HUES48 (cell line): Measurements from ENCODE around the gene DOCK2.

ENCODE experiments used
- H3K27ac ChIP-seq: one replicate; pipeline ENCODE4 v1.7.0; 2013; ENCODE audit warnings: low read depth, low read length, inconsistent platforms
- H3K27me3 ChIP-seq: 2 replicates; pipeline ENCODE4 v1.6.1; 2013; ENCODE audit warnings: mild to moderate bottlenecking, low read length; ENCODE audit not compliant: control insufficient read depth, insufficient read depth
- H3K36me3 ChIP-seq: 2 replicates; pipeline ENCODE4 v1.6.1; 2013; ENCODE audit warnings: low read length; ENCODE audit not compliant: control insufficient read depth, insufficient read depth
- H3K4me1 ChIP-seq: 2 replicates; pipeline ENCODE4 v1.6.1; 2013; ENCODE audit warnings: mild to moderate bottlenecking, low read length; ENCODE audit not compliant: control insufficient read depth, insufficient read depth
- H3K4me3 ChIP-seq: 2 replicates; pipeline ENCODE4 v1.5.1; 2013; ENCODE audit warnings: mild to moderate bottlenecking, low read depth, low read length
- H3K9ac ChIP-seq: 2 replicates; pipeline ENCODE4 v1.6.1; 2013; ENCODE audit warnings: mild to moderate bottlenecking, low read depth, low read length, moderate library complexity
- H3K9me3 ChIP-seq: 2 replicates; pipeline ENCODE4 v1.6.1; 2013; ENCODE audit warnings: low read length; ENCODE audit not compliant: control insufficient read depth, insufficient read depth

The DOCK2 gene

DNA sequence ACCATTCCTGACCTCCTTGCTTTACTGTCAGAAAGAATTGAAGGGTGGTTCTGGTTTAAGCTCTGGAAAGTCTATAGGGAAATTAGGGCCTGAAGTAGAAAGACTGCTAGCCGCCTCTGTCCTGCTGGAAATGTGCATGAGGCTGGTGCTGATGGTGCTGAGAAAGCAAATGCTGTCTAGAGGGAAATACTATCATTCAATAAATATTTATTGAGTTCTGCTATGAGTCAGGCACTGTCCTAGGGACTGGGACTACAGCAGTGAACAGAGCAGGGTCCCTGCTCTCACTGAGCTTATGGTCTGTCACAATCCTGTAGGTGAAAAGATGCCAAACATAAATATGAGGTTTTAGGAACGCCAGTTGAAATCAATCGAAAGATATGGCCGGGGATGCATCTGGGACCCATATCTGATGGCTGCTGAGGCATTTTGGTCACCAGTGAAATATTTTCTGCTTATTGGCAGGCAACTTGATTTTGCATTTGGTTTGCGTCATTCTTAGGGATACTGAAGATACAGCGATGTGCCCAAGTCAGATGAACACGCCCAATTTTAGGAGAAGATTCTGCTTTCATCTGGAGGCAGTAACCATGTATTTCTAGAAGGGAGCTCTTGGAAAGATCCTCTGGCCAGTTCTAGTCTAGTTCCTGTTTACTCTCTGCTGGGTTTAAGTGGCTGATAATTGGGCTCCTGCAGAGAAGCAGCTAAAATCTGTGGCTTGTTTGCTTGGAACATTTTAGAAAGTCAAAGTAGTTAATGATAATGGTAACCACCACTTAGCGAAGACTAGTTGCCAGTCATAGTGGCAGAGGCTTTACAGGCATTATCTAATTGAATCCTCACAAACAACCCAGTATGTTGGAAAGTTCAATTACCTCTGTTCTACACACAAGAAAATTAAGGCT is 269.9 kb downstream of the DOCK2 start:
- no peaks in the 10 kb centered on the region for H3K36me3 ChIP-seq
- H3K4me1 ChIP-seq, result peaks cover 6% of the 10 kb centered on the region; the same call in 1 of the 2 replicates
- no peak overlapping the region for H3K9ac ChIP-seq
- H3K27me3 ChIP-seq, result no peaks in the 10 kb centered on the region
- H3K9me3 ChIP-seq, result no peaks in the 10 kb centered on the region
- H3K4me3 ChIP-seq, result no peak overlapping the region
- H3K27ac ChIP-seq, result no peak overlapping the region

DNA sequence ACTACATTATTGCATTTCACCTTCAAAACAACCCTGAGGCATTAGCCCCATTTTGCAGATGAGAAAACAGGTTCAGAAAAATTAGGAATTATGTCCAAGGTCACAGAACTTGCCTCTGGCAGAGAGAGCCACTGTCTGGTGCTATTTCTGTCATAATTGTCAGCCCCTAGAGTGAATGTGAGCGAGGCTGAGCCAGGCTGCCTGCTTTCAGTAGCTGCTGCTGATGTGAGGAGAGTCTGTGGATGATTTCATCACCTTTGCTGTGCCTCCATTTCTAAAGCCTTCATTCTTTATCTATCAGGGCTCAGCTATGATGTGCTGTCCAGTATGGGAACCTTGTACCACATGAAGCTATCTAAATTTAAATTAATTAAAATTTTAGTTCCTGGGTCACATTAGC is 271.8 kb downstream of the DOCK2 start:
- no peaks in the 10 kb centered on the region for H3K9me3 ChIP-seq
- no peaks in the 10 kb centered on the region for H3K27me3 ChIP-seq
- H3K4me3 ChIP-seq, result no peak overlapping the region
- H3K36me3 ChIP-seq, result no peaks in the 10 kb centered on the region
- H3K27ac ChIP-seq, result no peak overlapping the region
- peaks cover 6% of the 10 kb centered on the region; the same call in 1 of the 2 replicates for H3K4me1 ChIP-seq
- H3K9ac ChIP-seq, result no peak overlapping the region

DNA sequence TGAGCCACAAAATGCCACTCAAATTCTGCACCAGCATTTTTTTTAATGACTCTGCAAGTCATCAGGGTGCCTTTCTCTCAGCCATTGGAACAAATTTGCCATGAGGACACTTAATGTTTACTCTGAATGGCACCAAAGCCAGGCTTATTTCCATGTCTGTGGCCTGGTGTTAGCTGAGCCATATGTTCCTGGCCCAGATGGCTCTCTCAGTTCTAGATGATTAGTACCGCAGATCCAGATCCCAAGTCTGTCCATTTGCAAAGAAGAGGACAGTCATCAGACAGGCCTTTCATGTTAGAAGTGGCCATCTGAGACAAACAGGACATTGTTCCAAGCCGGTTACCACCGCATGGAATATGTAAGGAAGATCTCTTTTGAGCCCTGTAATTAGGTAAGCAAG is 272.9 kb downstream of the DOCK2 start:
- H3K4me1 ChIP-seq, result peaks cover 6% of the 10 kb centered on the region; the same call in 1 of the 2 replicates
- H3K4me3 ChIP-seq, result no peak overlapping the region
- no peaks in the 10 kb centered on the region for H3K36me3 ChIP-seq
- no peaks in the 10 kb centered on the region for H3K9me3 ChIP-seq
- no peaks in the 10 kb centered on the region for H3K27me3 ChIP-seq
- no peak overlapping the region for H3K9ac ChIP-seq
- H3K27ac ChIP-seq, result no peak overlapping the region

DNA sequence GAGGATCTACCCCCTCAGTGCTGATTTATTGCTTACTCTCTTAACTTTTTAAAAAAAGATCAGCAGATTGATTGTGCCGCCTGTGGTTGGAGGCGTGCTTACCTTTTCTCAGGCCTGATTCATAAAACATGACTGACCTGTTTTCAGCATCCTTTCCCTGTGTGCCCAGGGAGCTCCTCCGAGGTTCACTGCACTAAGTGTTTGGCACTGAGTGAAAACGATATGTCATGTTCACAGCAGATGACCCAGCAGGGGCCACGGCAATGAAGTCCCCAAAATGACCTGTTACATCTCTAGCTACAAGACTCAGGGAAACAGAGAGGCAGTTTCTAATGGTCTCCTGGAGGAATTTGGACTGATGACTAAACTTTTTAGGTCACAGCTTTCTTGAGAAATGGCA is 273.3 kb downstream of the DOCK2 start:
- no peaks in the 10 kb centered on the region for H3K9me3 ChIP-seq
- no peak overlapping the region for H3K9ac ChIP-seq
- no peaks in the 10 kb centered on the region for H3K36me3 ChIP-seq
- H3K4me1 ChIP-seq, result peaks cover 6% of the 10 kb centered on the region; the same call in 1 of the 2 replicates
- H3K27ac ChIP-seq, result no peak overlapping the region
- no peak overlapping the region for H3K4me3 ChIP-seq
- no peaks in the 10 kb centered on the region for H3K27me3 ChIP-seq

DNA sequence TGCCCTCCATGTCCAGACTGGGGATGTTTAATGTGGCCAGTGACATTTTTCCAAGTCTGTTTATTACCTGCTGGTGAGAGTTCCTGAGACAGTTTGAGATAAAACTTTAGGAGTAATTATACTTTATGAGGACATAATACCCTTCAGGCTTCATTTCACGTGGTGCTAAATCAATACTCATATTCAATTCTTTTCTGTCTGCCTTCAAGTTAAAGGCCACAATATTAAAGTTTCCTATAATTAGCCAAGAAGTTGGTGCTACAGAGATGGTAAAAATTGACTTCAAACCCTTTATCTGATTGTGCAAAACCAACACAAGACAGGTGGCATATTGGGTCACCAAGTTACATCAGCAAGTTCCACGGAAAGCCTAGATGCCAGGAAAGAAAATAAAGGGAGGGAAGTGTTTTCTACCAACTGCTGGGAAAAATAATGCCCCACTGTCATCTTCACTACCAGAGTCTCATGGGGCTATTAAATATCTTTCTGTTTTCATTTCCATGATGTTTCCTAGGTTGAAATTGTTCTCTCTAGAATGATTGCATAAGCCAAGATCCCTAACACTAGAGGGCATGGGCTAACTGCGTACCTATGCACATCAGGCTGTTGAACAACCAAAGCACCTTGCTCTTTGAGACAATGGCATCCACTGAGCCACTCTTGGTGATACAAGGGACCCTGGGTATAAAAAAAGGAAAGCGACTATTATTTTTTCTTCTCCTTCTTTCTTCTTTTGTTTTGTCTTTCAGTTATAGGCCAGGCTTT is 274.6 kb downstream of the DOCK2 start:
- H3K9ac ChIP-seq, result no peak overlapping the region
- H3K9me3 ChIP-seq, result no peaks in the 10 kb centered on the region

DNA sequence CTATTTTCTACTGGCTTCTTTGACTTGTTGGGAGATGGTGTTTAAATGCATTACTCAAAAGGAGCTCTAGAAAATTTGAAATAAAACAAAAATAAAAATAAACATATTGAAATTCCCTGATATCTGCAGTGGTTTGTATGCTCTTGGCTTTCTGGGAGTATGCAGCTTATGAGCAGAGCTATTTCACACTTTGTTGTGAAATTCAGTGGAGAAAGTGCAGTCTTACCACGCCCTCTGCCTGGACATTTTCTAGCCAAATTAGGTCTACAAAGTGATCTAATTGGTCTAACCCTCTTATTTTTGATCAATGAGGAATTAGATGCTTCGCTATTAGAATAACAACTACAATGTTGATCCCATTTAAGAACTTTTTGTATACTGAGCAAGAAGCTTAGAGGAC is 276.4 kb downstream of the DOCK2 start:
- no peaks in the 10 kb centered on the region for H3K9me3 ChIP-seq
- H3K36me3 ChIP-seq, result no peaks in the 10 kb centered on the region
- no peaks in the 10 kb centered on the region for H3K27me3 ChIP-seq
- no peak overlapping the region for H3K27ac ChIP-seq
- no peak overlapping the region for H3K9ac ChIP-seq
- H3K4me3 ChIP-seq, result no peak overlapping the region
- no peaks in the 10 kb centered on the region for H3K4me1 ChIP-seq

More for the DNA sequence above, 274.6 kb downstream of the DOCK2 start:
- H3K27ac ChIP-seq, result no peak overlapping the region
- H3K27me3 ChIP-seq, result no peaks in the 10 kb centered on the region
- H3K4me1 ChIP-seq, result peaks cover 6% of the 10 kb centered on the region; the same call in 1 of the 2 replicates
- H3K4me3 ChIP-seq, result no peak overlapping the region
- H3K36me3 ChIP-seq, result no peaks in the 10 kb centered on the region

DNA sequence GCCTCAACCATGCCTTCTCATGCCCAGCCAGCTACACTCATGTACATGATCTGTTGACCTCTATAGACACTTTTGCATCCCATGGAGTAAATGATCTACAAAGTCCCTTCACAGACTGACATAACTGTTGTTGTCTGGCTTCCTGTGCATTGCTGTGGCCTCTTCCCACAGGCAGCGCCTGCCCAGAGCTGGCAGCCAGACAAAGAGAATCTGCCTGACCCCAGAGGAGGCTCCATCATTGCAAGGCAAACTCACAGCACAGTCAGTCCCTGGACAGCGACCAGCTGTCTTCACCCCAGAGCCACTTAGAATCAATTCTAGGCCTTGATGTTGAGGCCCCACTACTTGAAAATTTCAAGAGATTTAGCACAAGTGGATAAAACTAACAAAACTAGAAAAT is 277.7 kb downstream of the DOCK2 start:
- H3K36me3 ChIP-seq, result no peaks in the 10 kb centered on the region
- H3K9me3 ChIP-seq, result no peaks in the 10 kb centered on the region
- H3K4me1 ChIP-seq, result no peaks in the 10 kb centered on the region
- H3K27ac ChIP-seq, result no peak overlapping the region
- H3K9ac ChIP-seq, result no peak overlapping the region
- H3K27me3 ChIP-seq, result no peaks in the 10 kb centered on the region
- H3K4me3 ChIP-seq, result no peak overlapping the region

DNA sequence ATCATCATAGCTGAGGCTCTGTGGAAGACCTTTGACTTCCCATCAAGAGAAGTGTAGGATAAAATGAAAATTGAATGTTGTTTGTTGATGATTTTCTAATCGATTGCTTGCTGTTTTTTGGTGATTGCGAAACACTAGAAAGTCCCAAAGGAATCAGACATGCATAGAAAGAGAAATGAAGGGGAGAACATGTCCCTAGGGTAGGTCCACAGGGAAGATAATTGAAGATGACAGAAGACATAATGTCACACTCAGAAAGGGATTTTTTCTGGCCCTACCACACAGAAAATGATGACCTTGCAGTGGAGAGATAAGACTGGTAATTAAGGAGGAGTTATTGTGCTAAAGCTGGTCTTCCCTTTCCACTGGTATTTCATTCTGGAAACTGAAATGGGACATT is 280.4 kb downstream of the DOCK2 start:
- no peak overlapping the region for H3K9ac ChIP-seq
- no peaks in the 10 kb centered on the region for H3K9me3 ChIP-seq
- peaks cover 4% of the 10 kb centered on the region for H3K4me1 ChIP-seq
- H3K36me3 ChIP-seq, result no peaks in the 10 kb centered on the region
- no peak overlapping the region for H3K27ac ChIP-seq
- no peak overlapping the region for H3K4me3 ChIP-seq
- no peaks in the 10 kb centered on the region for H3K27me3 ChIP-seq

DNA sequence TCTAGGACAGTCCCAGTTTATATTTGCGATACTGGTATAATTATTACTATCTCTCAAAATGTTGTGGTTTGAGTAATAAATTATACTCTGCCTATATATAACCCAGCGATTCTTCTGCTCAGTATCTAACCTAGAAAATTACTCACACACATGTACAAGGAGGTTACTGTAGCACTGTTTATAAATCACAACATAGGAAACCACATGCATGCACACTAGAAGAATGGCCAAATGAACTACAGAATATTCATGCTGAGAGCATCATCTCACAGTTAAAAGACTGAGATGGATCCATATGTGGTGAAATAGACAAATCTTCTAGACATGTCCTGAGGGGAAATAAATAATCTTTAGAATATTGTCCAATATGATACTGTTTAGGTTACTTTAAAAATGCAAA is 281.2 kb downstream of the DOCK2 start:
- H3K27ac ChIP-seq, result no peak overlapping the region
- no peaks in the 10 kb centered on the region for H3K36me3 ChIP-seq
- no peaks in the 10 kb centered on the region for H3K9me3 ChIP-seq
- H3K27me3 ChIP-seq, result no peaks in the 10 kb centered on the region
- no peak overlapping the region for H3K9ac ChIP-seq
- peaks cover 4% of the 10 kb centered on the region for H3K4me1 ChIP-seq
- H3K4me3 ChIP-seq, result no peak overlapping the region

DNA sequence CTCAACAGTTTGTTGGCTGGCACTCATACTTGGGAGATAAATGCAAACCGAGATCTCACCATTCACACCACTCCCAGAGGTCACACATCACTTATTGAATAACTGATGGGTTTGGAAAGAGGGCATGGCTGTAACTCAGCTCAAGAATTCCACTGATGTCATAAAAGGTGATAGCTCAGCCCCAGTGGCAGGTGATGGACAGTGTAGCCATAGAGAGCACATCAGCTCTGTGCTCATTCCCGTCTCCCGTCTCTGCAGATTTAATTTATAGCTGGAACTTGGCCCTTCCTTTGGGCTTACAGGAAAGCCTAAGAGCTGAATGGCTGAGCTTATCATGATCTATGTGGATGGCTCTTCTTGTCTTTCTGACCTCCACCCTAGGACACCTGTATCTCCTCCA is 283.4 kb downstream of the DOCK2 start:
- no peaks in the 10 kb centered on the region for H3K9me3 ChIP-seq
- no peak overlapping the region for H3K4me3 ChIP-seq
- H3K27ac ChIP-seq, result no peak overlapping the region
- no peak overlapping the region for H3K9ac ChIP-seq
- H3K36me3 ChIP-seq, result no peaks in the 10 kb centered on the region
- no peaks in the 10 kb centered on the region for H3K27me3 ChIP-seq
- H3K4me1 ChIP-seq, result peaks cover 4% of the 10 kb centered on the region

DNA sequence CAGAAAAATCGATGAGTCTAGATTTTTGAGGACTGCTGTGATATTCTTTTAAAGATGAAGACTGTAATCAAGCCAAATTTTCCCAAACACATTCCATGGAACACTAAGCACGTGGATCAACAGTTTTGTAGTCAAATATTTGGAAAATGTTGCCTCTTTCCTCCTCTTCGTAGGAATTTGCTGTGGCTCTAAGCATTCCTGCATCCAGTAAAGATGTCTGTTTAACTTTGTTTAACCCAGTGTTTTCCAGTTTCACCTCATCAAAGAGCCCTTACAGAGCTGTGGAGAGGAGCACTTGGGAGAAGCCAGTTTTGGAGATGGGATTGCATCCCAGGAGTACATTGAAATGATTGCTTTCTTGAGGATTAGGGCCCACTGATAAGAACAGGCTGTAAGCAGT is 284.3 kb downstream of the DOCK2 start:
- no peaks in the 10 kb centered on the region for H3K9me3 ChIP-seq
- no peaks in the 10 kb centered on the region for H3K27me3 ChIP-seq
- no peak overlapping the region for H3K4me3 ChIP-seq
- H3K4me1 ChIP-seq, result peaks cover 4% of the 10 kb centered on the region
- H3K27ac ChIP-seq, result no peak overlapping the region
- H3K9ac ChIP-seq, result no peak overlapping the region
- no peaks in the 10 kb centered on the region for H3K36me3 ChIP-seq
